ENCODE results near the gene SLC2A4.
"Not testable (repeated sequence)": the region's sequence is repeated elsewhere in the genome, so short reads cannot be mapped to it uniquely, and the experiment has no call there.

The SLC2A4 gene

GRCh38 chr17:7324438-7324779 lies 42.9 kb downstream of the SLC2A4 start:
- DNase-seq (ENCODE audit: low read depth in 2 of 2), result no peak

- DNase-seq (ENCODE audit: low read depth in 2 of 2), result no peak
Measured at GRCh38 chr17:7325031-7325528, 43.6 kb downstream of the SLC2A4 start.

GRCh38 chr17:7326186-7326585 lies 44.7 kb downstream of the SLC2A4 start:
- no peak for DNase-seq (ENCODE audit: low read depth in 2 of 2)

- DNase-seq (ENCODE audit: low read depth in 2 of 2), result no peak
Measured at GRCh38 chr17:7327056-7327455, 45.5 kb downstream of the SLC2A4 start.

- DNase-seq (ENCODE audit: low read depth in 2 of 2), result no peak
Measured at GRCh38 chr17:7327501-7327900, 46.0 kb downstream of the SLC2A4 start.

GRCh38 chr17:7328009-7328408 lies 46.5 kb downstream of the SLC2A4 start:
- no peak for DNase-seq (ENCODE audit: low read depth in 2 of 2)

- DNase-seq (ENCODE audit: low read depth in 2 of 2), result no peak
Measured at GRCh38 chr17:7328840-7329373, 47.4 kb downstream of the SLC2A4 start, which contains the start of gene NEURL4. TSS of gene NEURL4 (minus strand) at chr17:7329335. CDS start at chr17:7329312, 23 bp downstream.

GRCh38 chr17:7329374-7329996 lies 48.0 kb downstream of the SLC2A4 start:
- peak; percentile 89 for DNase-seq (ENCODE audit: low read depth in 2 of 2)

- peak; percentile 57 for DNase-seq (ENCODE audit: low read depth in 2 of 2)
Measured at GRCh38 chr17:7329997-7330637, 48.6 kb downstream of the SLC2A4 start.

GRCh38 chr17:7330638-7331015 lies 49.1 kb downstream of the SLC2A4 start:
- DNase-seq (ENCODE audit: low read depth in 2 of 2), result no peak

GRCh38 chr17:7332111-7332510 lies 50.6 kb downstream of the SLC2A4 start:
- no peak for DNase-seq (ENCODE audit: low read depth in 2 of 2)

- not testable (repeated sequence) for DNase-seq (ENCODE audit: low read depth in 2 of 2)
Measured at GRCh38 chr17:7332600-7333069, 51.1 kb downstream of the SLC2A4 start.

- DNase-seq (ENCODE audit: low read depth in 2 of 2), result no peak
Measured at GRCh38 chr17:7334938-7335538, 53.5 kb downstream of the SLC2A4 start.

- not testable (repeated sequence) for DNase-seq (ENCODE audit: low read depth in 2 of 2)
Measured at GRCh38 chr17:7335765-7336164, 54.2 kb downstream of the SLC2A4 start.

GRCh38 chr17:7336240-7337175 lies 55.0 kb downstream of the SLC2A4 start, which contains the start of gene ACAP1:
TSS of gene ACAP1 (plus strand) at chr17:7336529. CDS start at chr17:7336735, 206 bp downstream.
- DNase-seq (ENCODE audit: low read depth in 2 of 2), result peak; percentile 67 to 81

GRCh38 chr17:7337600-7337999 lies 56.1 kb downstream of the SLC2A4 start:
- not testable (repeated sequence) for DNase-seq (ENCODE audit: low read depth in 2 of 2)
